ENCODE results near the gene MACIR. TPM values are rescaled to one million over a fixed set of nuclear protein-coding genes. Genes with fewer than 3 reads are reported as not detected.

Gene MACIR
- total and polyA plus RNA-seq, 2 of the 13 experiments (the other 11 are each of a cell fraction or from before 2014, with no cell fraction given) = 2.4 to 4.4 TPM

DNA sequence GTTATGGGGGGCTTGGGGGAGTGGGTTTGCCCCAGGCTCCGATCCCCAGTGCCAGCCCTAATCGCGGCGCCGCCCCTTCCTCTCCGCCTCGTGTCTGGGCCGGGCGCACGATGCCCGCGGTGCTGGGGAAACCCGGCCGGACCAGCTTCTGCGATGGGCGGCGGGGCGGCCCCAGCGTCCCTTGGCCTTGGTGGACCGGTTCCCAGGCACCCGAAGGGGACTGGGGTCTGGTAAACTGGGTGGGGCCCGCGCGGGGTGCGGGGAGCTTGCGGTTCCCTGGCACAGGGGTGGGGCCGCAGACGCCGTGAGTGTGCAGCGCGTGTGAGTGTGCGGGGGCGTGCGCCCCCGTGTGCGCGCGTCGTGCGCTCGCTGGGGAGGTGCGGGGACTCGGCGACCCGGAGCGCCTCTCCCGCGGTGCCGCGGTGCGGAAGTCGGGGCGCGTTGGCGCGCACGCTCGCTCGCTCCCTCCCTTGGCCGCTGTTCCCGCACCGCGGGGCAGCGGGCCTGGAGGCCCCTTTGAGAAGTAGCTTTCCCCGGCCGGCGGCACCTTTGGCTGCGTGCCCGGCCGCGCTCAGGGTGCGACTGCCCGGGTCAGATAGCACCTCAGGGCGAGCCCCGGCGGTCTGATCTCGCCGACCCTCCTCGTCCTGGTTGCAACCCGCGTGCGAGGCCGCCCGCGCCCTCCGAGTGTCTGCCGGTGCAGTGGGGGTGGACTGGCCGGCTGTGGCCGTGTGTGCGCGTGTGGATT lies 568 bp downstream of the MACIR start (continued):
- TF ChIP-seq ZSCAN9 (CRISPR knock-in tag; IDR thresholded peaks at IDR 0.05; ENCODE audit: borderline replicate concordance) = no peak
- peak; percentile 32 for TF ChIP-seq DMAP1 (CRISPR knock-in tag; IDR thresholded peaks at IDR 0.05)
- peak; percentile 53; the same call in 1 of the 2 replicates for TF ChIP-seq RXRA (CRISPR knock-in tag; IDR thresholded peaks at IDR 0.05)
- TF ChIP-seq TCF12 (IDR thresholded peaks at IDR 0.05) = no peak
- TF ChIP-seq TCF12 (CRISPR knock-in tag; IDR thresholded peaks at IDR 0.05) = no peak; the same call in 1 of the 2 replicates
- peak; percentile 67; the same call in 1 of the 2 replicates for TF ChIP-seq UBTF (CRISPR knock-in tag; IDR thresholded peaks at IDR 0.05)
- TF ChIP-seq GRHL1 (CRISPR knock-in tag; conservative IDR thresholded peaks at IDR 0.05) = no peak
- TF ChIP-seq ZNF724P (CRISPR knock-in tag; IDR thresholded peaks at IDR 0.05; ENCODE audit: borderline replicate concordance) = no peak
- no peak for TF ChIP-seq SMAD9 (CRISPR knock-in tag; IDR thresholded peaks at IDR 0.05)
- no peak for TF ChIP-seq TSC22D2 (CRISPR knock-in tag; IDR thresholded peaks at IDR 0.05; ENCODE audit: borderline replicate concordance)
- peak; percentile 24; the same call in 1 of the 2 replicates for TF ChIP-seq SAP130 (CRISPR knock-in tag; IDR thresholded peaks at IDR 0.05; ENCODE audit: low read depth)
- TF ChIP-seq HNF1A (IDR thresholded peaks at IDR 0.05; ENCODE audit: low read depth) = no peak
- TF ChIP-seq HNF1A (CRISPR knock-in tag; IDR thresholded peaks at IDR 0.05; ENCODE audit: borderline replicate concordance) = no peak
- no peak for TF ChIP-seq ZFP36L1 (CRISPR knock-in tag; IDR thresholded peaks at IDR 0.05)
- TF ChIP-seq, protein P1, sequence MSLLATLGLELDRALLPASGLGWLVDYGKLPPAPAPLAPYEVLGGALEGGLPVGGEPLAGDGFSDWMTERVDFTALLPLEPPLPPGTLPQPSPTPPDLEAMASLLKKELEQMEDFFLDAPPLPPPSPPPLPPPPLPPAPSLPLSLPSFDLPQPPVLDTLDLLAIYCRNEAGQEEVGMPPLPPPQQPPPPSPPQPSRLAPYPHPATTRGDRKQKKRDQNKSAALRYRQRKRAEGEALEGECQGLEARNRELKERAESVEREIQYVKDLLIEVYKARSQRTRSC (CRISPR knock-in tag; IDR thresholded peaks at IDR 0.05; ENCODE audit: low read depth) = 0 out of 2 replicates have a peak, but pooled peaks have one; percentile 10
- no peak for TF ChIP-seq PCBP2 (optimal IDR thresholded peaks at IDR 0.05; ENCODE audit: low read depth, low read length, poor library complexity, severe bottlenecking)
- 0 out of 2 replicates have a peak, but pooled peaks have one; percentile 52 for TF ChIP-seq E2F5 (CRISPR knock-in tag; conservative IDR thresholded peaks at IDR 0.05)
- TF ChIP-seq ZBTB2 (CRISPR knock-in tag; IDR thresholded peaks at IDR 0.05; ENCODE audit: low read depth) = no peak

Data from HepG2 (cell line).